ENCODE data around the gene PCDHA1.

The PCDHA1 gene
- long read RNA-seq = 0 reads

- TF ChIP-seq POLR2AphosphoS5 (IDR thresholded peaks at IDR 0.05; ENCODE audit: low read depth) (no peak), GABPA (IDR thresholded peaks at IDR 0.05; ENCODE audit: low read depth) (no peak), CTCF (IDR thresholded peaks at IDR 0.05; ENCODE audit: insufficient read depth, low read length) (no peak), REST (IDR thresholded peaks at IDR 0.05; ENCODE audit: insufficient replicate concordance, low read depth) (no peak), SPI1 (IDR thresholded peaks at IDR 0.05; ENCODE audit: borderline replicate concordance, low read depth) (no peak)
- Histone ChIP-seq H3K27ac (replicated peaks) (no peak within 1 kb of the TSS), H3K4me3 (replicated peaks; ENCODE audit: insufficient read depth, low read length) (no peak within 1 kb of the TSS), H3K27me3 (ENCODE audit: insufficient read depth, poor library complexity, severe bottlenecking) (no peaks in the 10 kb centered on the region)
- peak in 1 of 2 experiments; percentile 53 for DNase-seq (ENCODE audit: low read depth in 1 of 2, low spot score in 1 of 2)
These were observed at the start of gene PCDHA1 for GRCh38 chr5:140785905-140786686. TSS of gene PCDHA1 (plus strand) at chr5:140786140.

GRCh38 chr5:140737486-140737885, 48.5 kb upstream of the PCDHA1 start:
- H3K27ac ChIP-seq (replicated peaks) = no peak overlapping the region
- no peak for TF ChIP-seq REST (IDR thresholded peaks at IDR 0.05; ENCODE audit: insufficient replicate concordance, low read depth)
- TF ChIP-seq GABPA (IDR thresholded peaks at IDR 0.05; ENCODE audit: low read depth) = no peak
- no peak for TF ChIP-seq SPI1 (IDR thresholded peaks at IDR 0.05; ENCODE audit: borderline replicate concordance, low read depth)
- no peak for TF ChIP-seq POLR2AphosphoS5 (IDR thresholded peaks at IDR 0.05; ENCODE audit: low read depth)
- TF ChIP-seq CTCF (IDR thresholded peaks at IDR 0.05; ENCODE audit: insufficient read depth, low read length) = no peak
- no peak overlapping the region for H3K4me3 ChIP-seq (replicated peaks; ENCODE audit: insufficient read depth, low read length)
- DNase-seq (ENCODE audit: low read depth in 1 of 2, low spot score in 1 of 2) = no peak
- H3K27me3 ChIP-seq (ENCODE audit: insufficient read depth, poor library complexity, severe bottlenecking) = no peaks in the 10 kb centered on the region

GRCh38 chr5:140741967-140742366, 44.0 kb upstream of the PCDHA1 start:
- Histone ChIP-seq H3K27me3 (ENCODE audit: insufficient read depth, poor library complexity, severe bottlenecking) (no peaks in the 10 kb centered on the region), H3K4me3 (replicated peaks; ENCODE audit: insufficient read depth, low read length) (no peak overlapping the region), H3K27ac (replicated peaks) (no peak overlapping the region)
- DNase-seq (ENCODE audit: low read depth in 1 of 2, low spot score in 1 of 2) = no peak
- TF ChIP-seq SPI1 (IDR thresholded peaks at IDR 0.05; ENCODE audit: borderline replicate concordance, low read depth) (no peak), CTCF (IDR thresholded peaks at IDR 0.05; ENCODE audit: insufficient read depth, low read length) (no peak), GABPA (IDR thresholded peaks at IDR 0.05; ENCODE audit: low read depth) (no peak), POLR2AphosphoS5 (IDR thresholded peaks at IDR 0.05; ENCODE audit: low read depth) (no peak), REST (IDR thresholded peaks at IDR 0.05; ENCODE audit: insufficient replicate concordance, low read depth) (no peak)

Data from HL-60 (cell line).